ENCODE measurements around the gene SF1.

The SF1 gene

DNA sequence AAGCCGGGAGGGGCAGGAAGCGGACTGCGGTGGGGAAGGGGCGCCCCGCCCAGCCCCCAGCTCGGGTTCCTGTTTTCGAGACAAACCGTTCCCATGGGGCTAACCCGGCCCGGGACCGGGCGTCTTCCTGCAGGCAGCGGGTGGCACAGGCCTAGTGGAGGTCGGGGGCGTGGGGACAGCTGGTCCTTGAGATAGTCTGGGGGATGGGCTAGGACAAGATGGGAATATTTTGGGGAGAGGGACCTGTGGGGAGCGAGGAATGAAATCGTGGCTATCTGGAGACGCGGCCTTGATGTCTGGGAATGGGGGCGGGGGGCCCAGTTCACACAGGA lies 33.2 kb downstream of the SF1 start:
- Mint-ChIP-seq H3K9me3 (no peaks in the 10 kb centered on the region), H3K27me3 (no peaks in the 10 kb centered on the region), H3K27ac (peak overlapping the region; percentile 96), H3K36me3 (peaks cover 5 to 7% of the 10 kb centered on the region in 2 donors), H3K4me1 (peaks cover 35 to 60% of the 10 kb centered on the region in 2 donors), H3K4me3 (peak overlapping the region; percentile 88 to 94)
- DNase-seq (peak; percentile 73), ATAC-seq (replicated peaks) (peak; percentile 32 to 51)

DNA sequence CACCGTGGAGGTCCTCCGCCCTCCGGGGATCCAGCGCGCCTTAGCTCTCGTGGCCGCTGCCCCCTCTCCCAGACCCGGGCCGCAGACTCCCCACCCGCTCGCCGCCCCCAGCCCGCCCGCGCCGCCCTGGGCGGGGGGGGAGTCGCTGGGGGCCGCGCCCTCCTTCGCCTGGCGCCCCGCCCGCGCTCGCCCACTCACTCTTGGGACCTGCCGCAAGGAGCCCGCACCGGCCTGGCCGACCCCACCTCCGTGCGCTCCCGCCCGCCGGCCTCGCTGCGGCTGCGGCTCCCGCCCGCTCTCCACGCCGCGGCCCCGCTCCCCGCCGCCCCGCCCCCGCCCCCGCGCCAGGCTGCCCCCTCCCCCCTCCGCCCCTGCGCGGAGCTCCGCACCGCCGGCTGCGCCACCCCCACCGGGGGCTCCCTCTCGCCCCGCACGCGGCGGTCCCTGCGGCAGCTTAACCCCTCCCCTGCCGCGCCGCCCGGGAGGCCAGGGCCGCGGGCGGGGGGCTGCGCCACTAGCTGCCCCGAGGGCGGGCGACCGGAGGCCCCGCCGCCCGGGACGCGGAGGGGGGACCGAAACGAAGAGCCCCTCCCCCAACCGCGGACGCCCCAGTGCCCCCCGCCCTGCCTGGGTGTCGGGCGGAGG lies 33.7 kb downstream of the SF1 start:
- ATAC-seq (replicated peaks) (peak in 1 of 2 donors; percentile 2), DNase-seq (no peak)
- Mint-ChIP-seq H3K9me3 (no peaks in the 10 kb centered on the region), H3K4me3 (peak overlapping the region; percentile 88 to 94), H3K36me3 (peaks cover 3 to 4% of the 10 kb centered on the region in 2 donors), H3K27ac (peak overlapping the region; percentile 96), H3K4me1 (peaks cover 34 to 60% of the 10 kb centered on the region in 2 donors), H3K27me3 (no peaks in the 10 kb centered on the region)

GRCh38 chr11:64743591-64744543 lies 34.5 kb downstream of the SF1 start, which contains the start of gene RASGRP2:
Gene RASGRP2 (minus strand): TSS chr11:64744142. CDS start chr11:64742866, 1,276 bp downstream.
- Mint-ChIP-seq H3K27me3 (no peaks in the 10 kb centered on the region), H3K36me3 (peaks cover 5 to 8% of the 10 kb centered on the region in 2 donors), H3K4me1 (peaks cover 40 to 61% of the 10 kb centered on the region in 2 donors), H3K9me3 (no peaks in the 10 kb centered on the region), H3K4me3 (peak within 1 kb of the TSS; percentile 88 to 94), H3K27ac (peak within 1 kb of the TSS; percentile 93)
- peak; percentile 48 to 56 for ATAC-seq (replicated peaks)
- peak; percentile 68 for DNase-seq

GRCh38 chr11:64742889-64743590 lies 35.3 kb downstream of the SF1 start:
- no peak overlapping the region for H3K27ac Mint-ChIP-seq
- H3K4me1 Mint-ChIP-seq = peaks cover 40 to 54% of the 10 kb centered on the region in 2 donors
- DNase-seq (peak; percentile 69), ATAC-seq (replicated peaks) (peak; percentile 31 to 40)
- peak overlapping the region; percentile 86 to 90 for H3K4me3 Mint-ChIP-seq
- H3K36me3 Mint-ChIP-seq = peaks cover 4 to 5% of the 10 kb centered on the region in 2 donors
- H3K27me3 Mint-ChIP-seq = no peaks in the 10 kb centered on the region
- H3K9me3 Mint-ChIP-seq = no peaks in the 10 kb centered on the region

GRCh38 chr11:64742087-64742888 lies 36.1 kb downstream of the SF1 start:
- peak; percentile 21 to 38 for ATAC-seq (replicated peaks)

GRCh38 chr11:64741375-64742086 lies 36.8 kb downstream of the SF1 start:
- H3K27me3 Mint-ChIP-seq = no peaks in the 10 kb centered on the region
- H3K4me3 Mint-ChIP-seq = peak overlapping the region; percentile 82 to 86
- no peaks in the 10 kb centered on the region for H3K9me3 Mint-ChIP-seq
- H3K36me3 Mint-ChIP-seq = peaks cover 4 to 6% of the 10 kb centered on the region in 2 donors
- peak overlapping the region; percentile 51 for H3K27ac Mint-ChIP-seq
- ATAC-seq (replicated peaks) = no peak
- no peak for DNase-seq
- peaks cover 41 to 61% of the 10 kb centered on the region in 2 donors for H3K4me1 Mint-ChIP-seq

More at GRCh38 chr11:64742087-64742888, 36.1 kb downstream of the SF1 start:
- Mint-ChIP-seq H3K27ac (peak overlapping the region; percentile 69), H3K36me3 (peaks cover 2 to 4% of the 10 kb centered on the region in 2 donors), H3K9me3 (no peaks in the 10 kb centered on the region), H3K4me3 (peak overlapping the region; percentile 82 to 86), H3K27me3 (no peaks in the 10 kb centered on the region), H3K4me1 (peaks cover 40 to 53% of the 10 kb centered on the region in 2 donors)
- no peak for DNase-seq

DNA sequence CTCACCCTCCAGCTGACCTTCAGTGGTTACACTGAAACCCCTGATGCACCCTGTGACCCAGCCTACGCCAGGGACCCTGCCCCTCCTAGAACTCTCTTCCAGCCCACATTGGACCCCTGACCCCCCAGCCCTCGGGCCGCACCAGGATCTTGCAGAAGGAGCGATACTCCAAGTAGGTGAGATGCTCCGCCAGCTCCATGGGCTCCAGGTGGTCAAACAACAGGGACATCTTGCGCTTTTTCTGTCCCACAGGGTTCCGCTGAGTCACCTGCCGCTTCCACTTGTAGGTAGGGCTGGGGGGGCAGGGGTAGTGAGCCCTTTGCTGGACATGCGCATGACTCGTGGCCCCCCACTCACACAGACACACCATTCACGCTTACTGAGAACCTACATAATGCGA lies 38.5 kb downstream of the SF1 start:
- Mint-ChIP-seq H3K27me3 (no peaks in the 10 kb centered on the region), H3K36me3 (peaks cover 6 to 10% of the 10 kb centered on the region in 2 donors)

GRCh38 chr11:64736654-64737053 lies 41.7 kb downstream of the SF1 start:
- no peak for ATAC-seq (replicated peaks)
- H3K27me3 Mint-ChIP-seq = no peaks in the 10 kb centered on the region
- peak overlapping the region; percentile 22 for H3K27ac Mint-ChIP-seq
- DNase-seq = no peak
- no peak overlapping the region for H3K4me3 Mint-ChIP-seq
- H3K9me3 Mint-ChIP-seq = no peaks in the 10 kb centered on the region
- H3K4me1 Mint-ChIP-seq = peaks cover 38 to 59% of the 10 kb centered on the region in 2 donors
- peaks cover 6 to 12% of the 10 kb centered on the region in 2 donors for H3K36me3 Mint-ChIP-seq

More for the DNA sequence above, 38.5 kb downstream of the SF1 start:
- Mint-ChIP-seq H3K4me3 (no peak overlapping the region), H3K4me1 (peaks cover 47 to 68% of the 10 kb centered on the region in 2 donors), H3K9me3 (no peaks in the 10 kb centered on the region), H3K27ac (peak overlapping the region; percentile 53)
- no peak for DNase-seq
- no peak for ATAC-seq (replicated peaks)

DNA sequence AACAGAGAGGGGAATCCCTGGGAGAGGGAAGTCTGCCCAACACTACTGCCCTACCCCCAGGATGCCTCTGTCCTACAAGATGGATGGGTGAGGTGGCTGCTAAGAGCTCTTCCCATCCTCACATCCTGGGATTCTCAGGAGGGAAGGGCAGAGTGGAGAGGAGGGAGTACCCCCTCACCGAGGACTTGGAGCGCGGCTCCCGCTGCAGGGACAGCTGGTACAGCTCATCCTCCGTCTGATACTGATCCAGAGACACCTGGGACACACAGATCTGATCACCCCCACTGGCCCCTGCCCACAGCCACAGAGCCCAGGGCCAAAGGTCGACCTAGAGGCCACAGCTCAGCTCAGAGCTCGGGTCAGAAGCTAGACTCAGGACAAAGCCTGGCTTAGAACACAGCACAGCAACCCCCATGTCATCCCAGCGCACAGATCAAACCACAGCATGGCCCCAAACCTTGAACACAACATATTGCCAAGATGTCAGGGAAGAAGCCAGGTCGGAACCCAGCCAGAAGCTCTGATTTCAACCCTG lies 42.5 kb downstream of the SF1 start:
- peaks cover 6 to 12% of the 10 kb centered on the region in 2 donors for H3K36me3 Mint-ChIP-seq
- ATAC-seq (replicated peaks) (peak in 1 of 2 donors; percentile 57), DNase-seq (no peak)
- H3K4me1 Mint-ChIP-seq = peaks cover 32 to 56% of the 10 kb centered on the region in 2 donors
- no peaks in the 10 kb centered on the region for H3K27me3 Mint-ChIP-seq
- H3K9me3 Mint-ChIP-seq = no peaks in the 10 kb centered on the region
- peak overlapping the region; percentile 79 for H3K27ac Mint-ChIP-seq
- no peak overlapping the region for H3K4me3 Mint-ChIP-seq

DNA sequence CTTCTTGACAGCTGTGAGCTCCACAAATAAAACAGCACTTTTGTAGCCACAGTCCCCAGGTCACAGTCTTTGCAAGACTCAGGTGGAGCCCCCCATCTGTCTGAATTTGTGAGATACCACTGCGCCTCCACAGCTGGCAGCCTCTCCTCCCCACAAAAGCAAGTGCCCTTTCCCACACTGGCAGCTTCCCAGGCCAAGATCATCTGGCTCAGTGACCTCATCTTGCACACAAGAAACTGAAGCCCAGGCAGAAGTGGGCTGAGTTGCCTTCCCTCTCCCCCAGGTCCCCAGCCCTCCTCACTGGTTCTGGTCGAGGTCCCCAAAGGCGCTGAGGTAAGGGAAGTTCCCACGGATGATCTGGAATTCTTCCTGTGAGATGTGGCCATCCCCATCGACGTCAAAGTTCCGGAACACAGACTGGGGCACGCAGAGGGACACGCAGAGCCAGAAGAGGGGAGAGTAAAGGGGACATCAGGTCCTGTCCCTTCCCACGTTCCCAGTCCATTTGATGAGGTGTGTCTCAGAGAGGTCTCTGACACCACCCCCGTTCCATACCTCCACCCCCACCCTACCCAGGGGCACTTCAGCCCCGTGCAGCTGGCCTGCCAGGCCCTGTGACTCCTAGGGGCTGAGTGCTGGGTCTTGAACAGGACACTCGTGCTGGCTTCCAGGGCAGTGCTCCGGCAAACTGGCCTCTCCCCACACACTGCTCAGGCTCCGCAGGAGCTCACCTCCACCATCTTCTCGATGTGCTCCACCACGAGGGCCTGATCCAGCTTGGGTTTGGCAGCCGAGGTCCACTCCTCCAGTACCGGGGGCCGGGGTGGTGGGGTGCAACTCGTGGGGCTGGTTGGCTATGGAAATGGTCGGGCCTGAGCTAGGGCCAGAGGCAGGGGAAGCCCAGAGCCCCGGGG lies 43.3 kb downstream of the SF1 start:
- no peak overlapping the region for H3K4me3 Mint-ChIP-seq
- no peaks in the 10 kb centered on the region for H3K9me3 Mint-ChIP-seq
- no peaks in the 10 kb centered on the region for H3K27me3 Mint-ChIP-seq
- ATAC-seq (replicated peaks) (no peak), DNase-seq (no peak)
- H3K4me1 Mint-ChIP-seq = peaks cover 29 to 49% of the 10 kb centered on the region in 2 donors
- H3K27ac Mint-ChIP-seq = peak overlapping the region; percentile 79
- peaks cover 6 to 12% of the 10 kb centered on the region in 2 donors for H3K36me3 Mint-ChIP-seq

DNA sequence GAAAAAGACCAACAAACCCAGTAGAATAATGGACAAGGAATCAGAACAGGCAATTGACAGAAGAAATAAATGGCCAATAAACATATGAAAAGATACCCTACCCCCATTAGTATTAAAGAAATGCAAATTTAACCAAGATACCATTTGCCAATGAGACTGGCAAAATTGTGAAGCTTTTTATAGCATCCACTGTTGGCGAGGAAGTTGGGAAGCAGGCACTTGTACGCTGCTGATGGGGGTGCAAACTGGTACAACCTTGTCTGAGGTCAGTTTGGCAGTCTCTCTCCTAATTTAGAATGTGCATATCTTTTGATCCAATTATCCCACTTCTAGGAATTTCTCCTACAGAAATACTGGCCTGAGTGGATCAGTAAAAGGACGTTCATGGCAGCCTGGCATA lies 46.7 kb downstream of the SF1 start:
- DNase-seq (no peak), ATAC-seq (replicated peaks) (no peak)
- H3K27ac Mint-ChIP-seq = no peak overlapping the region
- H3K27me3 Mint-ChIP-seq = no peaks in the 10 kb centered on the region
- no peak overlapping the region for H3K4me3 Mint-ChIP-seq
- H3K36me3 Mint-ChIP-seq = peaks cover 6 to 13% of the 10 kb centered on the region in 2 donors
- peaks cover 22 to 34% of the 10 kb centered on the region in 2 donors for H3K4me1 Mint-ChIP-seq
- H3K9me3 Mint-ChIP-seq = no peaks in the 10 kb centered on the region

DNA sequence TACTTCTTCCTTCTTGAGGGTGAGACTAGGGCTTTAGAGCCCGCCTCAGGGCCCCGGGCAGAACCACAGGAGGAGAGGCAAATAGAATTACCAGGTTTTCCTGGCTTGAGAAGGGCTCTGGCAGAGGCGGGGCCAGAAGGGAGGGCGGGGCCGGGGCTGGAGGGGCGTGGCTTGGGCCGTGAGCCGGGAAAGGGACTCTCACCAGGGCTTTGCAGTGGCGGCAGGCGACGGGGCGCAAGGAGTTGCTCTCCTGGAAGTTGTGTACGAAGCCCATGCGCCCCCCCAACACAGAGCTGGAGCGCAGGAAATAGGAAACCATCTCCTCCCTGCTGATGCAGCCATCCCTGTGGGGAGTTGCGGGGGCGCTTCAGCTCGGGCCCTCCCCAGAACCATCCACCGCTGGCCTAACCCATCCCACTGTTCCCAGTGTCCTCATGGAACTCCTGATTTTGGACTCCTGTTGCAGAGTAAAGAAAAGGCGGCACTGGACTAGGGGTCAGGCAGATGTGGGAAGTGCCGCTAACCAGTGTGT lies 48.4 kb downstream of the SF1 start:
- DNase-seq = no peak
- Mint-ChIP-seq H3K9me3 (no peaks in the 10 kb centered on the region), H3K27me3 (no peaks in the 10 kb centered on the region), H3K36me3 (peaks cover 6 to 8% of the 10 kb centered on the region in 2 donors), H3K4me3 (no peak overlapping the region), H3K4me1 (peaks cover 13 to 26% of the 10 kb centered on the region in 2 donors), H3K27ac (no peak overlapping the region)
- ATAC-seq (replicated peaks) = peak in 1 of 2 donors; percentile 52
